HG03565 (cell line): ENCODE results near the gene BCL2L11.

Experiments used
- ATAC-seq: cut with Tn5 transposase; IDR thresholded peaks from one replicate; pipeline ENCODE4 v1.9.1; 2021; ENCODE audit warnings: mild to moderate bottlenecking, moderate library complexity; ENCODE audit not compliant: unreplicated experiment

BCL2L11 gene

DNA sequence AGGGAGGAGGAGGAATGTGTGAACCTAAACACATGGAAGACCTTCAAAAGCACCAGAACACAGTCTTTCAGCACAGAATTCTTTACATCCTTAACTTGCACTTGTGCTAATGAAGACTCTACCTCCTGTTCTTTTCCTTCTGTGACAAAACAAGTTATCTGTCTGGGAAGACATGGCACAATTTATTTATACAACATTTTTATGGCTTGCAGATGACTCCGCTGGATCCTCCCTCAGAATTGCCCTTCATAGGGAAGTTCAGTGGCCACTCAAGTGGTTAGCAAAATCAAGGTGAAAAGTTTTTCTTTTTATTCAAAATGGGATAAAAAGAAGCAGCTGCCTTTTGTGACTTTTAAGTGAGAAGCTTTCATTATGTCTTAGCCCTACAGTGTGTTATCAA is 21.4 kb downstream of the BCL2L11 start:
- no peak for ATAC-seq

DNA sequence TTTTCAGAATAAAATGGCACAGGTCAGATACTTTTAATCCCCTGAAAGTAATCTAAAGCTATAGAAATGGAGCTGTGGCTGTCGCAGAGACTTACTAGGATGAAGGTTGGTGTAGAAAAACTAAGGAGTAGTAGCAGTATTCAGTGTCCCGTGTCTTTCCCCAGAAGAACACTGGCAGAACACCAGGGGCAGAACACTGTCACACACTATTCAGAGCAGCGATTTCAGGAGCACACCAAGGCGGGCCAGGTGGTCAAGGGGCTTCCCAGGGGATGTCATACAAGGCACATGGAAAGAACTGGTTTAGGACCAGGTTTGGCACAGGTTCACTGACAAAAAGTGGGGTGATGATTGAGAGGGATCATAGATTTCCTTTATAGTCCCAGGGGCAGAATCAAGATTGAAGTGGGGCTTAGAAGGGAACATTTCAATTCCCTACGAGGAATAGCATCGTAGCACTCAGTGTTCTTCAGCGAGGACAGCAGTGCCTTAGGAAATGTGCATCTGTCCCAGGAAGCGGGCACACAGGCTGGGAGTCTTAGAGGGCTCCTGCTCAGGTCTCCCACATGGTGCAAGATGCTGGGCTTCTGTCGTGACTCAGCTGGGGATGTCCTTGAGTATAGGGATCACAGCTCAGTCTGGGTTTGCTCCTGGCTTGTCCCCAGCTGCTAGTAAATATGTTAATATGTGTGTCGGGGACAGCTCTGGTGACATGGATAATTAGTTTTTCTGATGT is 22.6 kb downstream of the BCL2L11 start:
- no peak for ATAC-seq

DNA sequence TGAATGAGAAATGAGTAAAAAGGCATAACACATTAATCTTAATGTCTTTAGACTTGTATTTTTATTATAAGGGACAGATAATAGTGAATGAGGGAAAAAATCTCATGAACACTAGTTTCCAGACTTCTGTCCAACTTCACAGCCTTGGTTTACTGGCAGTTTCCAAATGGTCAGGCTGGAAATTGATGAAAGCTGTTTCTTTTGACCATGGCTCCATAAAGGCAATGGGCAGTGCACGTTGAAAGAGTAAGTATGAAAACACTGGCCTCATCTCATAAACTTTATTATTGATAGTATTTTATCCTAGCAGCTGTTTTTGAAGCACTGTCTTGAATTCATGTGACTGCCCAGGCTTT is 23.1 kb downstream of the BCL2L11 start:
- ATAC-seq = no peak

DNA sequence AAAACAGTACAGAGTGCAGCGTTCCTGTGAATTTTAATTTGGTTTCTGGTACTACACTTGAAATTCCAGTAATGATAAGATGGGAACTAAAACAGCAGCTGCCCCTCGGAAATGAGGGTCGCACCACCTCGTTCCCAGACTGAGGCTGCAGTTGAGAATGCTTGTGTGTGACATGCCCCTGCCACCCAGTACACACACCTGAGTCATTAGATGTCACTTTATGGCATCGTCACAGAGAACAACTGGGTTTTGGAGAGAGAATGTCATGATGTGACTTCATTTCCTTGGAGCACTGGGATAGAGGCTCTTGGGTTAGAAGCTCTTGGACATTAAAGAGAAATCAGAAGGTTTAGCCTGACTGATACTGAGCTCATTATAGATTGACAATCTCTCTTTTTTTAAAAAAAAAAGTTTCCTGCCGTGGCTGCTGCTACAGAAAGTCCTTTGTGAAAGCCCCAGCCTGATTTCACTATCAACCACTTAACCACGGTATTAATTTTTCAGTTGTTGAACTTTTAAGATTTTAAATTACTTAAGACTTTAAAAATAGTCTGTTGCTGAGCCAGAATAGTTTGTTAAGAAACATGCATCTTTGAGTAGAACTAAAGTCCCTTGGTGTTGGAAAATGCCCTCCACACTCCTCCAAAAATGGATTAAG is 24.5 kb downstream of the BCL2L11 start:
- no peak for ATAC-seq

DNA sequence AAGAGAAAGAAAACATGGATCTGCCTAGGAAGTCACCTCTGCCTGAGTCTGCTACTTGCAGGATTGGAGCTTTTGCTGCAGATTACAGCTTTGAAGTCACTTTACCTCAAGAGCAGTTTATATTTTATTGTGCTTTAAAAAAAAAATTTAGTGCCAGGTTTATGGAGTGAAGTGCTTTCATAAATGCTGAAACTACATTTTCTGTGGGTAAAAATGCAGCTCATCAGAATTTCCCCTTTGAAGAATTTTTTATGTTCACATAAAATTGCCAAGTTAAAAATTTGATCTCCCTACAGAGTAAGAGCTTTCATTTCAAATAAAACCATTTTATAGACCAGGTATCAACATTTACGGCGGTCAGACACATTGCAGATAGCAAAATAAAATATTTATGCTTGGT is 25.2 kb downstream of the BCL2L11 start:
- ATAC-seq = no peak

DNA sequence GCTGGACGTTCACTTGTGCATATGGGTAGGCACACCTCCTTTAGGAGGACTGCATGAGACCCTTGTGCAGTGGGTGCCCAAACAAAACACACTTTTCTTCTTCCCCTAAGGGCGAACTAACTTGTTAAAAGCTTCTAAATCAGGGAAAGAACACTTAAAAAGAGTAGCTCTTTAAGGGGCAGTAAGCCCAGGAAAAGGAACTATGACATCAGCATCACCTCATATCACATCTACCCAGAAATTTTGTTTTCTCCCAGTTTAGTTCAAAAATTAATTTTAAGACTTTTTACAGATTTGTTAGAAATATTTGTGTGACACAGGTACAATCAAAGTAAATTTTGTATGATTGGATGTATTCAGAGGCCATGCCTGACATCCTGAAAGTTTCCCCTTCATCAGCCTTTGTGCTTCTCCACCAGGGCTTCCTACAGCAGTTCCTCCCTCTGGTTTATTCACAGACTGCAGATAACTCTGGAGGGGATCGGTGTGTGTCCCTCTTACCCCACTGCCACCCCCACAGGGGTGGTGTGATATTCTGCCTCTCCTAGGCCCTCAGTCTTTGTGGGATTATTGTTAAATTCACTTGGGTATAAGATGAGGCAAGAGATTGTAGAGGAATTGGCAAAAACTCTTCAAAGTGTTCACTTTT is 27.6 kb downstream of the BCL2L11 start:
- no peak for ATAC-seq

DNA sequence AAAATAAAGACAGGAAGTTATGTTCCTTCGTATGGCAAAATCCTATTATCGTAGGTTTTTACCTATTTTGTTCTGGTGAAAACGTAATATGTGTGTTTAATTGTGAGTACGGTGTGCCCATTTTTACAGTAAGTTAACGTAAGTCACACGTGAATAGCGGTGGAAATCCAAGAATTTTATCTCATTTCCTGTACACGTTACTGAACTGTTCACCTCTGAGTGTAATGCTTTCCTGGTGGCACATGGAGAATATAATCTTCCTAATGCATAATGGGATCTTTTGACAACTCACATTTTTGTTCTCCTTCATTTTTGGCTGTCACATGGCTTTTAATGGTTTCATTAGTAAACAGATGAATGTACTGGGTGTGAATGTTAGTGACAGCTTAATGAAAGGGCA is 28.2 kb downstream of the BCL2L11 start:
- ATAC-seq = no peak

DNA sequence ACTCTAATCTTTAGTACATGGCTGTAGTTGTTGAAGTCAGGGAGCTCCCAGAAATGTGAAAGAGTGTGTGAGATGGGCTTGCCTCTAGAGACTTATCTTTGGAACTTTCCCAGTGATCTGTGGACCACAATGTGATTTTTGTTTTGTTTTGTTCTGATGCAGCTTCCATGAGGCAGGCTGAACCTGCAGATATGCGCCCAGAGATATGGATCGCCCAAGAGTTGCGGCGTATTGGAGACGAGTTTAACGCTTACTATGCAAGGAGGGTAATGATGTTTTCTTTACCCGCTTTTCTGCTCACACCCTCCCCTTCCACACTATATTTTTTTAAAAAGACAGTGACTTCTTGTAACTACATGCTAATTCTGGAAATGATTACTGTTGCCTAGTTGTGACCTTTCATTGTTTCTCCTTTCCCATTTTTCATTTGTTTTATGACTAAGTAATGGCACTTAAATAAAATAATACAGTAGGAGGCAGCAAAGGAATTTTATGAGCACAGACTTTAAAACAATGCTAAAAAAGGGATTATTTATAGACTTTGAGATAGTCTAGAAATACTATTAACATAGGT is 29.3 kb downstream of the BCL2L11 start:
- ATAC-seq = no peak

DNA sequence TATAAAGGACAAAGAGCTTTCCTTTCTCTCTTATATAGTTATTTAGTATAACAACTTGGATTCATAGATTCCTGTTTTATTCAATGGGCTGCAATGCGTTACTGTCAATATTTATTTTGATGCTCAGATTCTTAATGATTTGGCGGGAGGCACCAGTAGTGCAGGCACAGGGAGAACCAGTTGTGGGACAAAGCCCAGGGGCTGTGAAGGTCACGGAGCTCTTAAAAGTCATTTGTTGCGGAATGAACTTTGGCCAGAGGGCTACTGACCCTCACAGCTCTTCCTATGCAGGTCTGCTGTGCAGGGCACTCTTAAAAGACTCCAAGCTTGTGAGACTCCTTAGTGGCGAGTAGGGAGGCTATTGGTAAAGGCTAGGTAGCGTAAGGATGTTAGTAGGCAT is 34.0 kb downstream of the BCL2L11 start:
- no peak for ATAC-seq

DNA sequence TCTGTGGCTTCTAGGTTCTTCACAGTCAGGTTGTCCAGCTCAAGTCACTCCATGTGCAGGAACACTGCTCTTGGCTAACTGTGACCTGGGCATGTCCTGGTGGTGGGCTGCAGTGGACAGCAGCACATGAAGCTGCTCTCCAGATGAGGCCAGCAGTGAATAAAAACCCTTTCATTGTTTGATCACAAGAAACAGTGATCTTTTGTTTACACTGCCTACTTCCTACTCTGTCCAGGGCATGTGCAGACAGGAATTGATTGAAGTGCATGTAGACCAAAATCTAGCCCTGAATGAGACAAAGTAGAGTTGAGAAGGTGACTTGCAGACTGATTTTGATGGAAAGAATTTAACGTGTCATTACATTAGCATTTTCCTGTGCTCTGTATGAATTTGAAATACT is 34.9 kb downstream of the BCL2L11 start:
- no peak for ATAC-seq

DNA sequence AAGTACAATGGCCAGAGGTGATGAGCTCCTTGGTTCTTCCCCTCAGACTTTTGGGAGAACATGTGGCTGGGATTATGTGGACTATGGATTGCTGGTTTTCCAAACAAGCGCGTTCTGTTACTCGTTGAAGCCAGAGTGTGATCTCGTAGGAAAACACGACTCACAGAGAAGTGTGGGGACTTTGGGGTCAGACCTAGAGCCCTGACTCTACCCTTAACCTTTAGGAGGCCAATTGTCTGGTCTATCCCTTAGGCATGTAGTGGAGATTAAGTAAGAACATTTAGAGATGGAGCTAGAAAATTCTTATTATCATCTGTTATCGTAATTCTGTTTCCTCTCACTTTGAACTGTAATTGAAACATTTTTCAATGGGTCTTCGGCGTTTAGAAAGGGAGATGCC is 35.8 kb downstream of the BCL2L11 start:
- no peak for ATAC-seq

DNA sequence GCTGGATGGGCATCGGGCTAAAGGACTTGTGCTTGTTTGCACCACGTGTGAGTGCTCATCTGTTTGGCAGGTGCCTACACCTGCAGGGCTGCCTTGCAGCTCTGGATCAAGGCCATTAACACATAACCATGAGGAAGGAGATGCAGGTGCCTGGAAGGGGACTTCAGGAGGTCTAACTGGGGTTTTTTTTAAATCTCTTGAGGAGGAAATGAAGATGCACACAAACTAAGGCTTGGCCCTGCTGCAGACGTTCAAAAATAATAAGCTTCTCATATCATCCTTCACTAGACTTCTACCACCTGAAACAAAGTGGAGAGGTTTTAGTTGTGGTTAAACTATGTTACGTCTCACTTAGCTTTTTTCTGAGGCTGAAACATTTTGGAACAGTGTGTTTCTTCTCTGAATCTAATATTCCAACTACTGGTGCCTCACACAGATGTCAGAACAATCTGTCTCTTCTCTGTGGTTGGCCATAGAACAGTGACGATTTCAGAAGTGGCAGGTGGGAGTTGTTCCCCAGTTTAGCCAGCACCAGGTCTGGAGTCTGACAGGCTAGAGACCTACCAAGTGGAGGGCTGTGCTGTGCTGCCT is 36.5 kb downstream of the BCL2L11 start:
- no peak for ATAC-seq

DNA sequence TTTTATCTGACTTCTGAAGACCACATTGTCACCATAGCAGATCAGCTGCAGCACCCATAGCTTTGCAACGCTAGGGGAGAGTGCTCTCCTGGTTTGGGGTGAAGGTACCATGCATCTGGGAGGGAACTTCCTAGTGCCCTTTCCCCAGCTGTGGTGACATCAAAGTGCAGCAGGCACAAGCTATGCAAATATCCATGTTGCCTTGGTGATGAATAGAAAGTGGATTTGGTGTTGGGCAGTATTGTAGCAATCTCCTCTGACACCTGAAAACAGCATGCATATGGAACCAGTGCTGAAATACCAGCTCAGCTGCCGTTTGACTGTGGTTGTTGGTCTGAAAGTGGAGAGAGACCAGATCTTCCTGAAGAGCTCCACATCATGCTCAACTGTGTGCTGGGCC is 37.1 kb downstream of the BCL2L11 start:
- ATAC-seq = no peak

DNA sequence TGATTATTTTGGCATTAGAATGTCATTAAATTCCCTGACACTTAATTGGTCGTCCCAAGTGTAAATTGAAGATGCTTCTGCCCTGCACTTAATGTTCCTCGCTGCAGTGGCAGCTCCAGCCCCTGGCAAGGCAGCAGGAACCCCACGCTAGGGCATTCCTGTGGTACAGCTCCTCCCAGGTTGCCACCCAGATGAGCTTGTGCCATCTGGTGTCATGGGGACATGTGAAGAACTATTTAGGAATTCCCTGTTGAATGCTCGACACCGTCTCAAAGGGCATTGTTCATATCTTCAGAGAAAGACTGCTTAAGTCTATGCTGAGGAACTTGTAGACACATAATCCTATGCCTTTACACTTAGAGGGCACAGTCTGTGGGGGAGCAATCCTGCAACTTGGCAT is 38.9 kb downstream of the BCL2L11 start:
- no peak for ATAC-seq

DNA sequence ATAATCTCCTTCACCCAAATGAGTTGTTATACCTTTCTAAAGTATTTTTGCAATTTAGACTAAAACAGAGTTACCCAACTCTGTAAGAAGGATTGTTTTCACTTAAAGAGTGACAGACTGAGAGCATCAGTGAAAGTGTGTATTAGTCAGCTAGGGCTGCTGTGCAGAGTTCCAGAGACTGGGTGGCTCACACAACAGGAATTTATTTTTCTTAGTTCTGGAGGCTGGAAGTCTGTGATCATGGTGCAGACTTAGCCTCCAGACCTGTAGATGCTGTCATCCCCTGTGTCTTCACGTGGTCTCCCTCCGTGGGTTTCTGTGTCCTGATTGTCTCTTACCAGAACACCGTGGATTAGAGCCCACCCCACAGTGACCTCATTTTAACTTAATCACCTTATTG is 40.0 kb downstream of the BCL2L11 start:
- ATAC-seq = no peak

DNA sequence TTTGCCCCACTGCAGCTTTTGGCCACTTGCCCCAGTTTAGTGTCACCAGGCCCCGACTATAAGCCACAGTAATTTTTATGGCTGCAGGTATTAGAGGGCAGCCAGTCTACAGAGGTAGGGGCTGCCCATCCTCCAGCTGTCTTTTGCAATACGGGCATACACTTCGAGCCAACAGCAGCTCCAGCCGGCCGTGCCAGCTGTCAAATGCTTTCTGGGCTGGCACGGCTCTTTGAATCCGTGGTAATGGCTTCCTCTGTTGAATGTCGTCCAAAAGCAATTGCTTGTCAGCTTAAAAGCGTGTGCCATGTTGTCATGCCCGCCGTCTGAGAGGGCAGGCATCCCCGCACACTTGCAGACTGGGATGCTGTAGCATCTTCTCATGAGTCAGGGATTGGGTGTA is 41.3 kb downstream of the BCL2L11 start:
- ATAC-seq = no peak

DNA sequence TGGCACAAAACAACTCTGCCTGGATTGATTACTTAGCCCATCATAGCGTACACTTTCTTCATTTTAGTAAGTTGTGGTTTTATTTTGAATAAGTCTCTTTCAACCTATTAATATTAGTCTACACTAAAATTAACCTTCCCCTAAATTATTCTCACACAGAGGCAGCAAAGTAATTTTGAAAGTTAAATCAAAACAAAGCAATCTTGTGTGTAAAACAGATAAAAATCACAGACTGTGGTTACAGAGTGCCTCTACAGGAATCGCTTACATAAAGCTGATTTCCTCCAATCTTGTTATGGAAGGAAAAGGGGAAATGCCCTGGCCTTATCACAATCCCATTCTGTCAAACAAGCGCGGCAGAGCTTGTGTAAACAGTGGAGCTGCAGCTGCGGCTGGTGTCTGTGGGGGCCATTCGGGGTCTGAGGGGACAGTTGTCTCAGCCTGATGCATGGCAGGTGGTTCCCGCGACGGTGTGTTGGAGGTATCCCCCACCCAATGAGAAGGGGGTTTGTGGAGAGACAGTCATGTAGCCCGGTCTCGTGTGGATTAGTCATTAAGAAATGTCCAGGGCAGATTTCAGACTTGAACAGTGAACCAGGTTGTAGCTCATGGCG is 42.1 kb downstream of the BCL2L11 start:
- no peak for ATAC-seq

DNA sequence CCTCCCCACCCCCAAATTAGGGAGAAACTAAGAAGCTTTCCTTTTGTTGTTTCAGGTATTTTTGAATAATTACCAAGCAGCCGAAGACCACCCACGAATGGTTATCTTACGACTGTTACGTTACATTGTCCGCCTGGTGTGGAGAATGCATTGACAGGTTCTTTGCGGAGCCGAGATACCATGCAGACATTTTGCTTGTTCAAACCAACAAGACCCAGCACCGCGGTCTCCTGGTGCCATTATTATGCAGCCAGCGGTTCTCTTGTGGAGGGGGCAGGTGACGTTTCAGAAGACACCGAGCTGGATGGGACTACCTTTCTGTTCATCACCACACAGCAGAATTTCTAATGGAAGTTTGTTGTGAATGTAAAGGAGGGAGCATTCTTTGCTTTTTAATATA is 43.4 kb downstream of the BCL2L11 start:
- no peak for ATAC-seq

DNA sequence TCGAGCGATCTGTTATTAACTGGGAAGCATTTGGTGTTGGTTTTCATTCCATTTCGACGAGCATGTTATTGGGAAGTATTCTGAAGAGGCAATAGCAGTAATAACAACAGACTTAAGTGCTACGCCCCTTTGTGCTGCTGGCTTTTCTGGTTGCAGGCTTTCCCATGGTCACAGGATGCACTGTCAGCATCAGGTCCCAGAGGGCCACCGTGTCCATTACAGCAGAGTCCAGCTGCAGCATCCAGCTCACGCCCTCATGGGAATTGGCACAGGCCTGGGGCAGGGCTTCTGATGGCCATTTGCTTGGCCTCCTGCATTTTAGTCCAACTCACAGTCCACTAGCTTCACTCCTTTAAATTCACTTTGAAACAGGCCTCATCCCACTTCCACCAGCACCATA is 44.4 kb downstream of the BCL2L11 start:
- ATAC-seq = no peak

DNA sequence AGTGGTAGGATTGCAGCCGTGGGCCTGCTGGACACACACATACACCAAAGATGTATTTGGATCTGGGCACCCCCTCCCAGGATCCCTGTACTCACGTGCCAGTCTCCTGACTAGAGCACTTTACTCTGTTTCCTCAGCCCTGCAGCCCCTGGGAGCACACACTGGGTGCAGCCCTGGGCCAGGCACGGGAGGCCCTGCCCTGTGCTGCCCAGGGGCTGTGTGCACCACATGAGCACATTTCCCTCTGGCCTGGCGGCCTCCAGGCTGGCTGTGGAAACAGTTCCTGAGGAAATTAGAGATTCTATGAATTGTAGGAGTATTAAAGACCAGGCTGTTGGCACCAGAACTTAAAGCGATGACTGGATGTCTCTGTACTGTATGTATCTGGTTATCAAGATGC is 45.4 kb downstream of the BCL2L11 start:
- ATAC-seq = no peak
